Ramos (cell line): ENCODE results near the gene ARG2.
"Not testable (repeated sequence)": the region's sequence is repeated elsewhere in the genome, so short reads cannot be mapped to it uniquely, and the experiment has no call there.

Experiments used
- in situ Hi-C: fragments of 300-500 bp; cut with MboI; formaldehyde crosslinking; loops from one replicate; pipeline ENCODE4 v1.14.3; 2022; ENCODE audit warnings: low sequenced_read_pairs; ENCODE audit not compliant: unreplicated experiment

The ARG2 gene

DNA sequence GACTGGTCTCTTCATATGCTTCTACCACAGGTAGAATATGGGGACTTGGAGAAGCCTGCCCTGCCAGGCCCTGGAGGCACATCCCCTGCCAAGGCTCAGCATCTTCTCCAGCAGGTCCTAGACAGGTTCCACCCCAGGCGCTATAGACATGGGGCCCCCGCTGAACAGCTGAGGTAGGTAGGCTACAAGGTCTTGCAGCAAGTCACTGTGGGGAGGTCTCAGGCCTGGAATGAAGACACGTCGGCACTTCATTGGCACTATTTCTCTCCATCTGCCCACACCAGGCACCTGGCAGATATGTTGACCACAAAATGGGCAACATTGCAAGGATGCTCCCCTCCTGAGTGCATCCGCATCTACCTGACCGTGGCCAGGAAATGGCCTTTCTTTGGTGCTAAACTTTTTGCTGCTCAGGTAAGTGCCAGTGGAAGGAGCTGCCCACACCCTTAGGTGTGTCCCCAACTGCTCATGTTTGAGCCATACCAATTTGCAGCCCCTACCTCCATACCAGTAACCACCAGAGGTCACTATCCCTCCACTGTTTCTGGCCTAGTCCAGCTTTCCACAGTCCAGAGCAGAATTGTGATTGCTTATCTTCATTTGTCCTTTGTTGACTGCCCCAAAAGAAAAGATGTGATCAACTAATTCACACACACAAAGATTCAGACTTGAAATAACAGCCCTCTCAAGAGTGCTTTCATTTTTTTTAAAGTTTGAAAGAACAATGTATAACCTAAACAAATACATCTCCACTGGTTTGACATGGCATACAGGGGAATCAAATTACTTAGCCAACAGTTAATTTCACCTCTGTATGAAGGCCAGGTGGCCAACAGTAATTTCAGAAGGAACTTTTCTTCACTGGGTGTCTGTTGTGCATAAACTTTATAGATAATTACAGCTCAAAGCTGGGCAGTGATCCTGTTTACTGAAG lies 35.7 kb upstream of the ARG2 start:
- in situ Hi-C loops: loop anchor here (5.0 to 10.0 kb wide), 2 partner anchors 83 to 121 kb away; partner anchors contain the start of gene RDH12

- in situ Hi-C loops: loop anchor here (5.0 to 10.0 kb wide), 2 partner anchors 82 to 120 kb away; partner anchors contain the start of gene RDH12
These were observed 34.7 kb upstream of the ARG2 start for GRCh38 chr14:67584978-67585377.

- in situ Hi-C loops: loop anchor here (10.0 kb wide), 1 partner anchor 118 kb away; the partner anchor contains the start of gene RDH12
These were observed 33.4 kb upstream of the ARG2 start for GRCh38 chr14:67586369-67586768.

- in situ Hi-C loops: loop anchor here (10.0 kb wide), 1 partner anchor 116 kb away; the partner anchor contains the start of gene RDH12
These were observed 30.4 kb upstream of the ARG2 start for GRCh38 chr14:67589204-67589770.

DNA sequence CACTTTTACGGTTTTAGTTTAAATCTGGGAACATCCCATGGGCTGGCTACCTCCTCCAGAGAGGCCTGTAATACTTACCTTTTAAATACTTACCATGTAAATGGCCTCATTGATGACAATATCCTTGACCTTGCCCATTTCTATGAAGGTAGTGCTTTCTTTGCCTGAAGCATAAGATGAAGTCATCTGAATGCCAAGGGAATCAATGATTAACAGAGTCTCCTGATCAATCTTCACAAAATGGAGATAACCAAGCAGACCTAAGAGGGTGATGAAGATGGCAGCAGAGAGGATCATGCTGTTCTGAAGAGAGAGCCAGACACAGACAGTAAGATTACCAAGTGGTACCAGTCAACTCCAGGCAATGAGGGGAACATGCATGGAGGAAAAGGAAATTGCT lies 26.1 kb upstream of the ARG2 start:
- in situ Hi-C loops: not testable (repeated sequence)

- in situ Hi-C loops: no loop called here
These were observed 24.3 kb upstream of the ARG2 start for GRCh38 chr14:67595392-67595791.

DNA sequence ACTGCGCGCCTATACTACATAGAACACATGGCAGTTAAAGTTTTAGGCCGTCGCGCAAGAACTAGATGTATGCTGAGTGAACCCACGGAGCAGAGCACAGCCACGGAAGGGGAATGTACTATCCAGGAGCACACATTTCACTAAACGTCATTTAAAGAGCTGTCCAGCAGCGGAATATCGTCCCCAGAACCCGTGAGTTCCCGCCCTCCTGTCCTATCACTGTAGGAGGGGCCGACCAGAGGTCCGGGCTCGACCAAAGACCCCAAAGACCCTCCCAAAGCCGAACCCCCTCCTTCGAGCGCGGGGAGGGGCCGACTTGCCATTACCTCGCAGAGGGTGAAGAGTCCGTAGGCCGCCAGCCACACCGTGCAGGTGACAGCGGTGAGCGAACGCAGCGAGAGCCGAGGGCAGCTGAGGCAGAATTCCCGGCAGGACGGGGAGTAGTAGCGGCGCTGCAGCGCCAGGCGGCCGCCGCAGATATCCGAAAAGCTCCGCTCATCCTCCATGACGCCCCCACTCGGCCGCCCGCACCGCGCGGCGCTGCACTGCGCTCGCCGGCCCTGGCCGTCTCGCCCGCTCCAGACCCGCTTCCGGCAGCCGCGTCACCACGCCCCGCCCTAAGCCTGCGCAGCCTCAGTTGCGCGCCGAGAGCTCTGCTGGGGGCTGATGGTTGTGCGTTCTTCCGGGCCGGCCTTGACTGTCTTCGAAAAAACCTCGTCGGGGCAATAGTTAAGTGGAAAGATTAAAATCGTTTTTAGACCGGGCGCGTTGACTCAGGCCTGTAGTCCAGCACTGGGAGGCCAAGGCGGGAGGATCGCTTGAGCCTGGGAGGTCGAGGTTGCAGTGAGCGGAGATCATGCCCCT lies 19.8 kb upstream of the ARG2 start, which contains the start of gene PIGH:
TSS of gene PIGH (minus strand) at position 571 of the 864 bp plus-strand sequence. CDS start at position 506, 65 bp downstream.
- in situ Hi-C loops: loop anchor here (25.0 kb wide), 1 partner anchor 1212 kb away; no protein-coding TSS in a partner anchor

DNA sequence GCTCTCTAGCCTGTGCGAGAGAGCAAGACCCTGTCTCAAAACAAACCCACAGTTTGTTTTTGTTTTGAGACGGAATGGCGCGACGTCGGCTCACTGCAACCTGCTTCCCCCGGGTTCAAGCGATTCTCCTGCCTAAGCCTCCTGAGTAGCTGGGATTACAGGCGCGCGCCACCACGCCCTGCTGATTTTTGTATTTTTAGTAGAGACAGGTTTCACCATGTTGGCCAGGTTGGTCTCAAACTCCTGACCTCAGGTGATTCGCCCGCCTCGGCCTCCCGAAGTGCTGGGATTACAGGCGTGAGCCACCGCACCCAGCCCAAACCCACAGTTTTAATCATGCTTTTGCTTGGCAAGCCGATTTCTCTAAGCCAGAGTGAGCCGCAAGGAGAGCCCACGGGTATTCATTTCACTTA lies 19.2 kb upstream of the ARG2 start:
- in situ Hi-C loops: loop anchor here (25.0 kb wide), 1 partner anchor 1212 kb away; no protein-coding TSS in a partner anchor

- in situ Hi-C loops: loop anchor here (25.0 kb wide), 1 partner anchor 1210 kb away; no protein-coding TSS in a partner anchor
These were observed 17.6 kb upstream of the ARG2 start for GRCh38 chr14:67602076-67602475.

GRCh38 chr14:67602995-67603545 lies 16.6 kb upstream of the ARG2 start:
- in situ Hi-C loops: loop anchor here (25.0 kb wide), 1 partner anchor 1209 kb away; no protein-coding TSS in a partner anchor

DNA sequence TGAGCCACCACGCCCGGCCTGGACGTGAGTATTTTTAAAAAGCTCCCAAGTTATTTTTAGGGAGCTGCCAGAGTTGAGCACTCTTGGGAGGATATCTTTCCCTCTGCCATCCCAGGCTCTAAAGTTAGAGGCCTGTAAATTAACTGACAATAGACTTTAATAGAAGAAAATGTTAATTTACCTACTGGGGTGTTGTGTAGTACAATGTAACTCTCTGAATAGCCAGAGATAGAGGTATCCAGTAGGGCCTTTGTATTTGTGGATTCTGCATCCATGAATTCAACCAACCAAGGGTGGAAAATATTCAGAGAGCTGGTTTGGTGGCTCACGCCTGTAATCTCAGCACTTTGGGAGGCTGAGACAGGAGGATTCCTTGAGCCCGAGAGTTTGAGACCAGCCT lies 12.1 kb upstream of the ARG2 start:
- in situ Hi-C loops: loop anchor here (25.0 kb wide), 1 partner anchor 1205 kb away; no protein-coding TSS in a partner anchor

DNA sequence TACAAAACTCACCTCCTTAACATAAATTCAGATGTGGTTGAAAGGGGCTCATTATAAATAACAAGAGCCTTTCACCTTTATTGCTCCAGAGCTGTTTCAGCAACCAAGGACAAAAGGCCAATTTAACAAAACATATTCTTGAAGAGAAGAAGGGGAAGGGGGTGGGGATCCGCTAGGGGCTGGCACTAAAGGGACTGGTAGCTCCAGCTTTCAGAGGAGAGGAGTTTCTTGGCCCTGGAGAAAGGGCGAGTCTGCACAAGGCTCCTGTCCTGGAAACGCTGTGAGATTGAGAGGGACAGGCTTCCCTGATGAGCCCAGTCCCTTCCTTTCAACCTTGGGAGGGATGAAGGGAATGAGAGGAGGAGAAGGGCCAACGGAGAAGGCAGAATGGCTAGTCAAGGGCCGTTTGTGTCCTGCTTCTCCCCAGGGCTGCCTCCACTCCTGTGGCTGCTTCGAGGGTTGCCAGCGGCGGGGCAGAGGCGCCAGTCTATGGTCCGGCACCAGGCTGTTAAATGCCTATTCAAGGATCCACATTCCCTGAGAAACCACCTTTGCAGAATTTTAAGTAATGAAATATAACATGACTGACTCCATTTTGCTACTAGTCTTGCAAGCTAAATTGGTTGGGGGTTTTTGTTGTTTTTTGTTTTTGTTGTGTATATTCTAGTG lies 9.9 kb upstream of the ARG2 start:
- in situ Hi-C loops: loop anchor here (25.0 kb wide), 1 partner anchor 1203 kb away; no protein-coding TSS in a partner anchor

DNA sequence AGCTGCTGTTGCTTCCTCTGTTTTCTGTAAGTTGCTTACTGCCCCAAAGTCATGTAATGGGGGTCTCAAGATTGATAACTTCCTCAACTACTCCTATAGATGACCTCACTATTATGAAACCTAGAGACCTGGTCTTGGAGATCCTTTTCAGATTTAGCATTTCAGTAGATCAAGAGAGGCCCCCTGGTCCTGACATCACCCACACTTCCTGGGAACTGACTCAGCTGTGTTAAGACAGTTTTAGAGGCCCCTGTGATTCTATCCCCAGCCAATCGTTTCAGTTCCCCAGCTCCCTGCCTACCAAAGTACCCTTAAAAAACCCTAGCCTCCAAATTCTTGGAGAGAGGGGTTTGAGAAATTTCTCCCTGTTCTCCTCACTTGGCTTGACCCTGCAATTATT lies 9.2 kb upstream of the ARG2 start:
- in situ Hi-C loops: loop anchor here (25.0 kb wide), 1 partner anchor 1202 kb away; no protein-coding TSS in a partner anchor

GRCh38 chr14:67618617-67619063 lies 1.1 kb upstream of the ARG2 start:
- in situ Hi-C loops: loop anchor here (25.0 kb wide), 1 partner anchor 1194 kb away; no protein-coding TSS in a partner anchor

GRCh38 chr14:67620217-67620785 lies 581 bp downstream of the ARG2 start:
- in situ Hi-C loops: loop anchor here (25.0 kb wide), 1 partner anchor 1192 kb away; no protein-coding TSS in a partner anchor

- in situ Hi-C loops: loop anchor here (25.0 kb wide), 1 partner anchor 1190 kb away; no protein-coding TSS in a partner anchor
These were observed 3.0 kb downstream of the ARG2 start for GRCh38 chr14:67622675-67623074.

- in situ Hi-C loops: loop anchor here (25.0 kb wide), 1 partner anchor 1189 kb away; no protein-coding TSS in a partner anchor
These were observed 3.4 kb downstream of the ARG2 start for GRCh38 chr14:67623114-67623513.

- in situ Hi-C loops: not testable (repeated sequence)
These were observed 6.4 kb downstream of the ARG2 start for GRCh38 chr14:67626131-67626530.
